HT-29 (cell line): Measurements from ENCODE around the gene COL19A1. TPM values are rescaled to one million over a fixed set of nuclear protein-coding genes. Genes with fewer than 3 reads are reported as not detected.

Experiments used
- DNase-seq: peaks from one replicate; pipeline ENCODE4 v3.0.0-alpha.2; 2015; ENCODE audit warnings: low spot score
- small RNA-seq: library from RNA; depleted of rRNA; stranded (forward); fragments of <200 nt; gene quantifications from one replicate; pipeline ENCODE3, GENCODE V24; 2014
- total RNA-seq: library from RNA; depleted of rRNA; stranded (reverse); fragments of >200 nt; shearing (Covaris generic); gene quantifications from 2 replicates; pipeline ENCODE4 v1.2.3, GENCODE V29; 2014; rRNA removed

Gene COL19A1
- total RNA-seq, 1 experiment from 2014 or later: not detected

GRCh38 chr6:70221715-70222438, 355.5 kb downstream of the COL19A1 start:
- no peak for DNase-seq

- DNase-seq: no peak
Observed at GRCh38 chr6:70222439-70222749, 356.0 kb downstream of the COL19A1 start.

GRCh38 chr6:70225055-70225454, 358.7 kb downstream of the COL19A1 start:
- no peak for DNase-seq

- no peak for DNase-seq
Observed at GRCh38 chr6:70231311-70231710, 365.0 kb downstream of the COL19A1 start.

- DNase-seq: no peak
Observed at GRCh38 chr6:70234561-70235236, 368.3 kb downstream of the COL19A1 start.

- no peak for DNase-seq
Observed at GRCh38 chr6:70236343-70236742, 370.0 kb downstream of the COL19A1 start.

GRCh38 chr6:70241031-70241430, 374.7 kb downstream of the COL19A1 start:
- DNase-seq: no peak

GRCh38 chr6:70241991-70242420, 375.6 kb downstream of the COL19A1 start:
- peak; percentile 5 for DNase-seq

GRCh38 chr6:70246118-70246517, 379.8 kb downstream of the COL19A1 start:
- no peak for DNase-seq

- no peak for DNase-seq
Observed at GRCh38 chr6:70252604-70253003, 386.2 kb downstream of the COL19A1 start.

GRCh38 chr6:70253923-70254322, 387.6 kb downstream of the COL19A1 start:
- no peak for DNase-seq

- no peak for DNase-seq
Observed at GRCh38 chr6:70254784-70255183, 388.4 kb downstream of the COL19A1 start.

GRCh38 chr6:70257768-70258273, 391.5 kb downstream of the COL19A1 start:
- no peak for DNase-seq

GRCh38 chr6:70258483-70258882, 392.1 kb downstream of the COL19A1 start:
- DNase-seq: no peak

Small RNA genes lying within 50 kb of the gene (small RNA-seq; reads per million reads assigned to genes)
- not detected for gene RPL37P15

Other genes starting within 250 kb of the COL19A1 start
- gene LMBRD1, start 69.5 kb upstream of the COL19A1 start, total RNA-seq: 6.7 and 7.5 TPM in 2 replicates